CD4-positive, alpha-beta T cell treated with Interleukin-10 for 1 hour (primary cell): ENCODE results near the gene EXOC6B.

Experiments used
- DNase-seq: peaks from one replicate; pipeline ENCODE4 v3.0.0-alpha.2; 2020

EXOC6B gene

DNA sequence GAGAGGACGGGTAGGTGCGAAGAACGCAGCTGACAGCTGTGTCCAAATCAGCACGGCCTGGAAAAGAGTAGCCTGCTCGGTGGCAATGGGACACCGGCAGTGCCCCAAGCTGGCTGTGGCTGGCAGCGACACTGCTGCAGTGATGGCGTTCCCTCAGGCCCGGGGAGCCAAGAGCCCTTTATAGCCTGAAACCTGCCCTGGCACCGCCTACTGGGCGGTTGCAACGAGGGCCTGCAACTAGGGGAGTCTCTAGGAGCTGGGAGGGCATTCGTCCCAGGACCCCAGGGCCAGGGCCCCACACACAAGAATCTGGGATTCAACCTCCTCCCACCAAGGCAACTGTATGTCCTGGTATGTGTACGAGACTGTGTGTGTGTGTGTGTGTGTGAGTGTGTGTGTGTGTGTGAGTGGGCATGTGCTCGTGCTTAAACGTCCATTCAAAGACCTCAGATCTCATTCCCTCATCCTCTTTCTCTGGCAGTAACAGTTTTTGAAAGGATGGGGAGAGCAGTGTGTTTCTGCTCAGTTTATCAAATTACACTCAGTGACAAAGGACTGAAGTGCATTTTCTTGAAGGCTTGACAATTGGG lies 671.4 kb downstream of the EXOC6B start:
- DNase-seq = no peak

DNA sequence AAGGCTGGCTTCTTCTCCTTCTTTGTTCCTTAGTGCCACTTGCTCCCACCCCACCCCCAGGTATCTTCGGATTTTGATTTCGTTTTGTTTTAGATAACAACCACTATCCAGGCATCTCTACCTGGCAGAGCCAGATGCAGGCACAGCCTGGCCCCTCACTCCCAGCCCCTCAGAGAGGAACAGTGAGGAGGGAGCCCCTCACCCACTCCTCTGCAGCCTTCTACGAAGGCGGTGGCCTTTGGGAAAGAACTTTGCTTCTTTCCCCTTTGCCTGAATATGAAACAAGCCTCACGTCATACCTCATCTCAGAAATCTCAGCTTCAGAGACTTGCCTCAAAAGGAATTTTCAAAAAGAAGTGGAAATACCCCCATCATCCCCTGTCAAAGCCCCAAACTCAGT lies 671.9 kb downstream of the EXOC6B start:
- DNase-seq = no peak

DNA sequence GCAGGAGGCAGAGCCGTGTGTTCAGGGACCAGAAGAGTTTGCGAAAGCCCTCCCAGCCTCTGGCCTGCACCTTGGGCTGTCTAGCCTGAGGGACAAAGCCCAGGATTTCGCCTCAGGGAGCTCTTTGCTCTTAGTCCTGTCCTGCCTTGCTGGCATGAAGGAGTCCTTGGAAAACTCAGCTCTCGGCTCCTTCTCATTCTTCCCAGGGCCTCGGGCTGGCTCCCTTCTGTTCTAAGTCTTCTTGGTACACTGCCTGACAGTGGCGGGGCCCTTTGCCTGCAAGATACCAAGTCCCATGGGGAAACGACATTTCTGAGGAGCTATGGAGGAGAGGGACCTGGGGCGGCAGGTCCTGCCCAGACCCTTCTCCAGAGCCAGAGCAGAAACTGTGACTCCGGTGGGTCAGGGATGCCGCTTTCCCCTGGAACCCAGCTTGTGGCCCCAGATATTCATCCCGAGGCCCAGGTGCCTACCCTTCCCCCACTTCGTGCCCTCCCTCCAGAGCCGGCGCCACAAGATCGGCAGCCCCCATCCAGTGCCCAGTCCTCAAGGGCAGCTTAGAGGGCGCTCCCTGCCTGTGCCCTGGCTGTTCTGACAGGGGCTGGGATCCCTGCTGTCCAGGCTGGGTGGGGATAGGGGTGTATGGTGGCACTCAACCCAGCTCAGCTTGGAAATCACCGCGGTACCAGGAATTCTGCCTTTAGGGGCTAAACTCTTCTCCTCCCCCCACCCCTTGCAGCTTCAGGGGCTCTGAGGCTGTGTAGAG lies 672.6 kb downstream of the EXOC6B start:
- no peak for DNase-seq

DNA sequence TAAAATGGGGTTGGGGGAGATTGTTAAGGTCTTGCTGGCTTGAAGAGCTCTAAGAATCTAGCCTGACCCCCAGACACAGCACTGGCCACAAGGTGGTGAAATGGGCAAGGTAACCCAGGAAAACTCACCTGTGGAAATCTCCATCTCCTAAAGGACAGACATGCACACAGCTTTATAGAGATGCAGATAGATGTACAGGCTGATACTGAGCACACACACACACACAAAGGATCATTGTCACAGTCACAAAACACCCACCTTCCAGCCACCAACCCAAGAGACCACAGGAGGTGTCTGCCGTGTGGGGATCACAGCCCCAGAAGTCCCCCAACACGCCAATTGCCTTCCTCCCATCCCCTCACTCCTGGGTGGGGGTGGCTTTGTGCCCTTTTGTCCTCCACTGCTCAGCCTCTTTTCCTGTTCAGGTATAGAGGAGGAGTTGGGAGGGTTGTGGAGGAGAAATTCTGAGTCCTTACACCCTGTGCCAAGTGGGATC lies 674.9 kb downstream of the EXOC6B start:
- no peak for DNase-seq

DNA sequence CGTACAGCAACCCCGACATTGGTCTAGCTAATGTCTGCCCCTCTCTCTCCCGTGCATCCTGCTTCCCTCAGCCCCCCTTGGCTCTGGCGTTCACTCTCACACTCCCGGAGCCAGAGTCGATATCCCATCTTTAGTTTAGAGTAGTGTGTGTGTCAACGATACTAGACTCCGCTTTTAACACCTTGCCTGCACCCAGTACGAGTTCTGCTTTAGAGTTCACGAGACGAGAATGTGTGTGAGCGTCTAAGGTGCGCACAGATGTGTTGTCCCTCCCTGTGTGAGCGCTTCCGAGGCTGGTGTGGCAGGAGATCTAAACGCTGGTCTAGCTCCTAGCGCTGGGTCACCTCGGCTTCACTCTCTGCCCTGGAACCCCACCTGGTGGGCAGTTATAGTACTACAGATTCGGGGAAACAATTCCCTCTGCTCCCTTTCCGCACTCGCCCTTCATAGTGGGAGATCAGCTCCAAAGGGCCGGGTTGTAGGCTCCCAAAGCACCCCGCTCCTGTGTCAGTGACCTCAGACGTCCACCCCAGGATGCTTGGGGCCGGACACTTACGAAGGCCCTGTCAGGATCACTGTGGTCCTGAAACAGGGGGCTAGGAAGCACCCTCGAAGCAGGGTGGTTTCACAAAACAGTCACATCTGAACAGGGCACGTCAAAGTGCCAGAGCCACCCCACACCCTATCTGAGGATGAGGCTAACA lies 675.5 kb downstream of the EXOC6B start:
- DNase-seq = peak; percentile 57

DNA sequence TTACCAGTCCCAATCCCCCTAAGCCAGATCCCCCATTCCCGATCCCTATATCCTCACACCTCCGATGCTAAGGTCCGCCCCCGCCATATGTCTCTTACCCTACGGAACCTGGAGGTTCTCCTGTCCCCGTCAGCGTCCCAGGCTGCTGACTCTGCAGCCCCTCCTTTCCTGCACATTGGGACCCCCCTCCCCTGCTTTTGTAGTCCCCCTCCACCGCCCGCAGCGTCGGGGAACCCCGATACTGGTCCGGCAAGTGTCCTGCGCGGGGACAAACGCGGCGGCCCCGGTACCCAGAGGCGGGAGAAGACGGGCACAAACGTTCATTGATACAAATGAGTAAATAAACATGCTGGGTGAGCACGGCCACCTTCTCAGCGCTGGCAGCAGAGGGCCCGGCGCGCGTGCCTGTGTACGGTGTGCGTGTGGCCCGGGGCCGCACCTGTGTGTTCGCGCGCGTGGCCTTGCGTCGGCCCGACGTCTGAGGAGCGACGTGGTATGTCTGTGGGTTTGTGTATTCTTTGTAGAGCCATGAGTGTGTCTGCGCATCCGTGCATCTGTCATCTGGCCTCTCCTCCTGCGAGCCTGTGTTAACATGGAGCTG lies 676.2 kb downstream of the EXOC6B start:
- DNase-seq = no peak

DNA sequence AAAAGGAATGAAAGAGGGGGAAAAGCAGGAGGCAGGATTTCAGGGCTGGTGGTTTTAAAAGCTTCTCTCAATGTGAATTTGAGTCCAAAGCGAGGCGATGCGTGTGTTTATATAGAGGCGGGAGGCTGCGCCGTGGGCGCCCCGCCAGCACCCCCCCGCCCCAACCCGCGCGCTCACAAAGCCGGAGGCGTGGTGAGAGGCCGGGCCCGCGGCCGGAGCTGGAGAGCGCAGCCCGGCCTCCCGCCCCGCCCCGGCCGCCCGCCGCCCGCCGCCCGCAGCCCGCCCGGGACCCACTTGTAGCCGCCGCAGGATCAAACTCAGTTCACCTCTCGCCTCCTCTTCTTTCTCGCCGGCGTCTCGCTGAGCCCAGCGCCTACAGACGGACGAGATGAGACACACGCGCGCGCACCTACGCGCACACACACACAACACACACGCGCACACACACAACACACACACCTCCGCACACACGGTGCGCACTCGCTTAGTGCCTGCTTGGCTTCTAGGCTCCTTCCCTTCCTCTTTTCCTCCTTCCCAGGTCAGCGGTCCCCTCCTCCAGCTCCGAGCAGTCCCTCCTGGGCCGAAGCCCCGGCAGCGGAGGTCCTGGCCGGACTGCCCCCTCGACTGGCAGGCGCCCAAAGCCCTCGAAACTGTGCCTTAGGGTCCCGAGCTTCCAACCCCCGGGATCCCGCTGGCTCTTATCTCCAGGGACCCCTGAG lies 676.8 kb downstream of the EXOC6B start:
- DNase-seq = no peak

DNA sequence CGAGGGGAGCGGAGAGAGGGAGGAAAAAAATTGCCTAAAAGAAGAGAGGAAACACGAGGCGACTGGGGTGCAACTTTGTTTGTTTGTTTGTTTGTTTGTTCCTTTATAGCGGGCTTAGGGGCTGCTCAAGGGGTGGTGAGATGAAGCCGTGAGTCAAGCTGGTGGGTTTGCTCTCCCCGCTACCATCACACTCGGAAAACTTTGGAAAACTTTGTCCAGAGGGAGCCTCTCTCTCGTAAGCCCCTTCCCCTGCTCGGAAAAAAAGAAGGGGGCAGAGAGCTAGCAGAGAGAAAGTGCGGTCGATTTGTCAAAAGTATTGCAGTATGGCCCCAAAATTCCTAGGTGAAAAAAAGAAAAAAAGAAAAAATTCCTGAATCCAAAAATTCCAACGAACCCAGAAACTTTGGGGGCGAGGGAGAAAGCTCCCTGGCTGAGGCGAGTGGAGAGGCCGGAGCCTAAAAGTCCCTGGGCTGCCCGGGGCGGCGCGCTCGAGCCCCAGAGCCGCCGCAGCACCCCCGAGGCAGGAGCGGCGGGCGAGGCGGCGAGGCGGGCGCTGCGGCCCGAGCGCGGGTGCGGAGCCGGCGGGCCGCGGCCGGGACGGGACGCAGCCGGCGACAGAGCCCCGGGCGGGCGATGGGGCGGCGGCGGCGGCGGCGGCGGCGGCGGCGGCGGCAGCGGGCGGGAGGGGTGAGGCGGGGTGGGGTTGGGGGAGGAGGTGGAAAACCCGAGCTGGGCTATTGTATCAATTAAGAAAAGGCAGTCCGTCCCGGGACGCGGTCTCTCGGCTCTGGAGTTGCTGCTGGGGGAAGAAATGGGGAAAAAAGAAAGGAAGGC lies 677.6 kb downstream of the EXOC6B start:
- DNase-seq = no peak

DNA sequence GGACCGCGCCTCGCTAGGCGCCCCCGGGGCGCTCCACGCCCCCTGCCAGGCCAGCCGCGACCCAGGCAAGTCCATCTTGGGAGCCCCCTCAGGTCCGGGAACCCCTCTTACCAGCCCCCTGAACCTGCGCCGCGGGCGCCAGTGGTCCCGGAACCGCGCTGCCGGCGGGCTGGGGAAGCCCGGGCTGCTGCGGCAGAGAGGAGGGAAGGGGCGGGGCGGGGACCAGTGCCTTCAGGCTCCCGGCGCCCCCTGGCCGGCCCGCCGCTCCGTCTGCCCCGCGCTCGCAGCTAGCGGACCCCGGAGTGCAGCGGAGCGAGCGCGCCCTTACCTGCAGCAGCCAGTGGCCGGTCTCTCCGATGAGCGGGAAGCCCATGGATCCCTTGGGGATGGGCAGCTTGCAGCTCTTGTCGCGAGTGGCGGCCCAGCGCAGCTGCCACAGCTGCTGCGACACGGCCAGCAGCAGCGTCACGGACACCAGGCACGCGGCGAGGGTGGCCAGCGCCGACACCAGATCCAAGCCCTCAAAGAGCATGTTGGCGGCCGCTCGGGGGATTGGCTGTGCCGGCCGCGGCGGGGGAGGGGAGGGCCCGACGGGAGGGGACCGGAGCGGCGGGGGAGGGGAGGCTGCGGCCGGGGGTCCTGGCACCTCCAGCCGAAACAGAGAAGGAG lies 678.4 kb downstream of the EXOC6B start, which contains the start of gene CYP26B1:
CYP26B1 (minus strand) TSS at position 560 of the 669 bp plus-strand sequence; CDS start at position 532, 28 bp downstream.
- DNase-seq = no peak

DNA sequence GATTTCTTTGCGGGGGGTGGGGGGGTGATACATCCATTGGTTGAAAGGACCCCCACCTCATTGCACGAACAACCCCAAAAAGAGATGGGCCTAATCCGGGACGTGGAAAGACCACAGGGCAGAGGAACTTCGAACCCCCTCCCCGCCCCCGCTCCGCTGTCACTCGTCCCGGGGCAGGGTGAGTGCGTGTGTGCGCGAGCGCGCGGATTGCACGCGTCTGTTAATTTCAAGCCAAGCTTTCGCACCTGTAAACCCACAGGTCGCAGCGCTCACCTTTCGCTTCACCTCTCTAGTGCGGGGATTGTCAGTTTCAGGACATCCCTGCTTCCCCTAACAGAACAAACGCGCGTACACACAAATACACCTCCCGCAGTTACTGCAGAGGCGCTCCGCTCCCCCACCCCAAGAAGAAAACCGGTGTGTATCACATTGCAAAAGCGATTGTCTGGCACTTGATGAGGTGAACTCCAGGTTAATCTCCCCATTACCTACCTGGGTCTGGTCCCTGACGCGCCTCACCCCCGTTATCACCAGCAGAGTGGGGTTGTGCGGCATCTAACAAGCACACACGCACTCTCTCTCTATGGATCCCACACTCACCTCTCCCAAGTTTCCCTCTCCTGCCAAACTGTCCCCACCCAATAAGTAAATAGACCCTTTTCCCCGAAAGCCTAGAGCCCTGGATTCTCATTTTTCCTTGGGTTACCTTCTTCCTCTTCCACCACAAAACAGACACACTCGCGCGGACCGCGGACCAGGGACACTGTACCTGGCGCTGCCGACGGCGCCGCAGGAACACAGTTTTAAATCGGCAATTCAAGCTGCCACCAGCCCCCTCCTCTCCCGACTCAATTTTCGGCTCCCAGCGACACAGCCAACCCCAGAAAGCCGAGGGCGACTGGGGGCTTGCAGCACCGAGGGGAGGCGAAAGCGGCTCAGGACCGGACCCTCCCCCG lies 679.2 kb downstream of the EXOC6B start:
- no peak for DNase-seq

DNA sequence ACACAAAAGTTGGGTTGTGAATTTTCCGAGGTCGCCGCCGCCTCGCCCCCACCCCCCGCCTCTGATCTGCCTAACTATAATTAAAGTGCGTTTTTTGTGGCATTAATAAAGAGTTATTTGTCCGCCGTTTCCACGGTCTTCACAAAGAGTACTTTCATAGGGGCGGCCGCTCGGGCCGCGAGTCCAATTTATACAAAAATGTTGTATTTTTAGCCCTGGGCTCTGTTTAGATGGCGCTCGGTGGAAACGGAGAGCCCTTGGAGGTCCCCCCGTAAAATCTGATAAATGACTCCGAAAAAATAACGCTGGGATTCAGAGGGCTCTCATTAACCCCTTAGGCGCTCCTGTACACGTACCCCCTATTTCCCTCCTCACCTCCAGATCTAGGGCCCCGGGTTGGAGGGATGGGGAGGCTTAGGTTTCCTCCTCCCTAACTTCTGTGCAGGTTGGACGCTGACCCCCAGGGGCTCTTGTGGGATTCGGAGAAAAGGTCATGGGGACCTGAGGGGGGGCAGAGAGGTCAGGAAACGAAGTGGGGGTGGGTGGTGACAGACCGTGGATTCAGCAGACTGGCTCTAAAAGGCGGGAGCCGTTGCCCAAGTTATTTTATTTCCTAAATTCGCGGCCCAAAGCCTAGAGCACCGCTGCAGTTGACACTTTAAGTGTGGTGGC lies 680.0 kb downstream of the EXOC6B start:
- no peak for DNase-seq

DNA sequence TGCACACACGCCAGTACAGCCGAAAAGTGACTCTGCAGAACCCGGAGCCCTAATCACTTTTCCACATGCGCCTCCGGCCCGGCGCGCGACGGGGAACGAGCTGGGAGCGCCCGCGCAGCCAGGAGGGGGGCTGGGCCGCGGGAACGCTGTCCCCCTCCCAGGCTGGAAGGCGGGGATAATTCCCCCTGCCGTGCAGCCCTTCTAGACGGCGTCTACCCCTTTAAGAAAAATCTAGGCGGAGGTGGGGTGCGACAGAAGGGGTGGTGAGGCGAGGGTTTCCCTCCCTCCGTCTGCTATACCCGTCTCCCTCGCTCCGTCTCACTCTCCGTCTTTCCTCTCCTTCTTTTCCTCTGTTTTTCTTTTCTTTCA lies 680.6 kb downstream of the EXOC6B start:
- no peak for DNase-seq

DNA sequence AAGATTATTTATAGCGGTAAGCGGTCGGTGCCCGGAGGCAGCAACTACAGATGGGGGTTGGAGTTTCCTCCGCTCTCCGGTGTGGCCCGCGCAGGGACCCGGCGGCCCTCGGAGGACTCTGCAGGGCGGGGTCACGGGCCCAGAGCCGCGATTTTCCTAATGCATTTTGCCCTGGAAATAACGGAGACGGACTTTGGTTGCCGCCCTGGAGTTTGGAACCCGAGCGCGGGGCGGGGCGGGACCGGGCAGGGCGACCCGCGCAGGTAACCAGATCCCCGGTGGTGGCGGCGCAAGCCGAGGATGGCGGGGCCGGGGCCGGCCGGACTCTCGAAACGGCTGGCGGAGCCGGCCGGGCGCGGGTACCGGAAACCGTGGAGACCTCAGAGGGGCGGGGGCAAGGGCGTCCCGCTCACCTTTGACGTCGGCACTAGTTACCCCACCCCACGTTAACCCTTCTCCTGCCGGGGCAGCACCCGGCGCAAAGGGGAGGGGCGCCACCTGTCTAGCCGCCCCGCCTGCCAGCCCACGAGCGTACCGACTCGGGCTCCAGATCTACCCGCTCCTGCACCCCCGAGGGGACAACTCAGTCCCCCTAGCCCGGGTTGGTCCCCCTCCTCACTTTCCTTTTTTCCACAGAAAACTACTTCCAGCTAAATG lies 681.1 kb downstream of the EXOC6B start:
- DNase-seq = no peak

DNA sequence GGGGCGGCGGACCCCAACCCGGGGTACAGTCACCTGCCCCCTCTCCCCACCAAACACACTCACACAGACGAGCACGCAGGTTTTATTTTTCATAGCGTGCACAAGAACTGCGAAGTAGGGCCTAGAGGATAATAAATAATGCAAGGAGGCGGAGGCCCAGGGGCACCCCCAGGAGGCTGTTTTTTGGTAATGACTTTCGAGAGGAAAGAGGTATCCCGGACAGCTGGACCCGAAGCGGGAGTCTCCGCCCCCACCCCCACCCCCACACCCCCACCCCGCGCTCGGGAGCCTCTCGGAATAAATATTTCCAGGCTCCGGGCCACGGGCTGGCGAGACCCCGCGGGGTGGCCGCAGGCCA lies 681.6 kb downstream of the EXOC6B start:
- DNase-seq = no peak

DNA sequence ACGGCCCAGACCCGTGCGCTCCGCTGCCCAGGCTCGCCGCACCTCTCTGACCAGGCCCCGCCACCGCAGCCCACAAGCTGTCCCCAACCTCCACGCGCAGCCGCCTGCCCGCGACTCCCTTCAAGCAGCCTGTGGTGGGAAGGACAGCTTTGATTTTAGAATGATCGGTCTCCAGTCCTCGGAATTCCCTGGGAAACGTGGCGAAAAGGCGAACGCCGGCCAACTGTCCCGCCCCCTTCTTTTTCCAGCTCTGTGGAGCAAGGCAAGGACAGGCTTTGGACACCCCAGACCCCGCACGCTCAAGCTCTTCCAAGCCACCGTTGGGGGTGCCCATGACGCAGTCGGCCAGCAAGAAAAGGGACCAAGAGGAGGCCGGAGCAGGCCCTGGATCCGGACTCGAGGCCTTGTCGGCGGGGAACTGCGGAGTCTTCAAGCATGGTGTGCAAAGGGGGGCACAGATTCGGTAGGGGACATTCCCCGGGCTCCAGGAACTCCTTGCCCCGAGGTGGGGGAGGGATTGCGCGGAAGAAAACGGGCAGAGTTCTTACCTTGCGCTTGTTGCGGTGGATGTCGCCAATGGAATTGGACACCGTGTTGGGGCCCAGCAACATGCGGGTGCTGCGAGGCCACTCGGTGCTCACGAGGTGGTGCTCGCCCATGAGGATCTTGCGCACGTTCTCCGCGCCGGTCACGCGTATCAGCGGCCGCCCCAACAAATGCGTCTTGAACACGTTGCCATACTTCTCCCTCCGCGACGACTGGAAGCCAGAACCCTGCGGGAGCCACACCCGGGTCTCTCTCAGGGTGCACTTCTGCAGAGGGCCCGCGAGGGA lies 682.2 kb downstream of the EXOC6B start:
- DNase-seq = no peak

DNA sequence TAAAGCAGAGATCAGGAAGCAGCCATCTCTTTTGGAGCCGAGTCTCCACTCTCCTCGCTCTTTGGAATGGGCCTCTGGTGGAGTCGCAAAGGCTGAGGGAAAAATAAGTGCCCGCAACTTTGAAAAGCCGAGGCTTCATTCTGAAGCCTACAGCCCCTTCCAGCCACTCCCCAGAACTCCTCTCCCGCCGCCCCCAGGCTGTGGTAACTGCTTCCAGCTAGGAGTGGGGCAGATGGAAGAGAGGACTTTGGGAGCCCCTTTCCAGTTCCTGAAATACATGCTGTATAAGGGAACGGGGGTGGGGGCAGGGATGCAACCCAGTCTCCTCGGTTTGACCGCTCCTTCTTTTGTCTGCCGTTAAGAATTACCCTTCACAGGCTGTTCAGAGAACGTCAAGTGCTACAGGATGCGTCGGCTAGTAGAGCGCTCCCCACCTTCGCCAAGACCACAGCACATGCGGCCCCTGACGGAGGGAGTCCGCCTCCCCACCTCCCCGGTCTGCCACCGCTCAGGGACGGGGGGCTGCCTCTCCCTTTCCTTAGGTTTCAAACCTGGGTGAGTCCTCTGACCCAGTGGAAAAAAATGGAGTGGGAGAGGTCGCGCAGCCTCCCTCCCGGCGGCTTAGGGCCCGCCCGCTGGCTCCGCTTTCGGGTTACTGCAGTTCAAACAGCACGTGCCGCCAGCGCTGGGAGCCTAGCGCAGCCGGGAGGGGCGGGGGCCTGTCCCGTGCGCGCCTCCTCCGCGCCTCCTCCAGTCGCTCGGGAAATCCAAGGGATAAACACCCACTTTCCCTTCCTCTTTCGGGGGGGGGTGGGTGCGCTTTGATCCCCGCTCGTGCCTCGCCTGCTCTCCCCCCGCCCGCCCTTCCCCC lies 683.0 kb downstream of the EXOC6B start:
- no peak for DNase-seq

DNA sequence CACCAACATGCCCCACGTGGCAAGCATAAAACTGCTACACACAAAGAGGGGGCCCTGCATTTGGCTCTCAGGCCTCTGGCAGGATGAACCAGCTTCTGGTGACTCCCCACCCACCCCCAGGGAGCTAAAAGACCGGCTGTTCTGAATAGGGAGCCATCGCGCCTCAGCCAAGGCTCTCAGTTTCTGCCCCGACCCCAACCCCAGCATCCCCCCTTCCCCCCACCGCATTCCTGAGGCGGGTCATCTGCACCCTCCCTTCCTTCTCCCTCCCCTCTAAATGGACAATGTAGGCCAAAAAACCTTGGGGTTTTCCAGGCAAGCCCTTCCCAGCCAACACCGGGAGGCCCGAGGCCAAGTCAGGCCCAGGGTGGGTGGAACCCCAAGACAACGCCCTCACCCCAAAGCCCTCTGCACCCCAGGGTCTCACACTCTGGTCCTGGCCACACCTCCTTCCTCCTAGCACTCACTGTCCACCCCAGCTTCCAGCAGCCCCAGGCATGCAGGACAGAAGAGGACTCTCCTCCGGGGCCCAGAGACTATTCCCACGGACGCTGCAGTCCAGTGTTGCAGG lies 683.9 kb downstream of the EXOC6B start:
- no peak for DNase-seq
